ENCODE measurements around the gene ANTXR1.

The ANTXR1 gene

DNA sequence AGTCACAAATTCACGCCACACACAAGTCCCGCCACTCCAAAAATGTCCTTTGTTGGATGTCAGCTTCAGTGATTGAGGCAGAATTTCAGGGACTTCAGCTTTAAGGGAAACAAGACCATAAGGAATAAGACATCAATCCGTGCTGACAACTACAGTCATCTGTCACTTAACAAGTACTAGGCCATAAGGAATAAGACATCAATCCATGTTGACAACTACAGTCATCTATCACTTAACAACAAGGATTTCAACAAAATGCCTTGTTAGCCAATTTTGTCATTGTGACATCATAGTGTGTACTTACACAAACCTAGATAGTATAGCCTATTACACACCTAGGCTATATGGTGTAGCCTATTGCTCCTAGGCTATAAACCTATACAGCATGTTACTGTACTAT, 58.0 kb downstream of the ANTXR1 start:
- DNase-seq (ENCODE audit: low read depth, low spot score) = no peak

DNA sequence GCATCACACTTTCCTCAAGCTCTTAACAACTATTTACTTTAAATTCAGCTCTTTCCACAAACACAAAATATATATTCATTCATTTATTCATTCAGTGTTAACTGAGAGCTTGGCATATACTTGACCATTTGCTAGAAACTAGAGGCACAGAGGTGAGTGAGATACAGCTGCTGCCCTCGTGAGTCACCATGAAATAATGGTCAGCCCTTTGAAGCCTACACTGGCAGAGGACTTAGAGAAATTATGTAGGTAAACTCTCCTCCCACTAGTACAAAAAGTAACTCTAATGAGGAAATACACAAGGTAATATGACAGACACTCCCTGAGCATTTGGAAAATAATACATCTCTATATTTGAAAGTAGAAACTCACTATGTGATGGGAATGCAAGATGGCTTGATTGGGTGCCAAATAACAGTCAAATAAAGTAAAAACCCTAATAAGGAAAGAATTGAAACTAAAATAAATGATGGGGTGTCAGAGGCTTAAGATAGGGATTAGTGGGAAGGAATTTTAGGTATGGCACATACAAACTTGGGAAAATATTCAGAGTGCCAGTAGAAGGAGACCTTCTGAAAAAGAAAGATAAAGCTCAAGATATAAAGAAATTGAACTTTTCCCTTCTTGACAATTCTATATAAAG, 61.1 kb downstream of the ANTXR1 start:
- DNase-seq (ENCODE audit: low read depth, low spot score) = no peak

DNA sequence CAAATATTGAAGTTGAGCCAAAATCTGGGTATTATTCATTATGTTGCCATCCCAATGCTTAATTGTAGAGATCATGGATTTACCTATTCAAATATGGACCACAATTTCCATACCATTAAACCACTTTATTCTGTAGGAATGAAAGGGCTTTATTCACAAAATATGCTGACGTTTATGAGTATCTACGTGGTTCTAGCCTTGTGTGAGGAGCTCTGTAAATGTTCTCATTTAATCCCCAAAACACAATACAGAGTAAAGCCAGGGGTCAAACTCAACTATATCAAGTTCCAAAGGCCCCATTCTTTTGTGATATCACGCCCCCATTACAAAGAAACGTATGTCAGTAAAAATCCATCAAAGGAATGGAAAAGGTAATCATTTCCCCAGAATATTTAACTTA, 61.9 kb downstream of the ANTXR1 start:
- DNase-seq (ENCODE audit: low read depth, low spot score) = no peak

DNA sequence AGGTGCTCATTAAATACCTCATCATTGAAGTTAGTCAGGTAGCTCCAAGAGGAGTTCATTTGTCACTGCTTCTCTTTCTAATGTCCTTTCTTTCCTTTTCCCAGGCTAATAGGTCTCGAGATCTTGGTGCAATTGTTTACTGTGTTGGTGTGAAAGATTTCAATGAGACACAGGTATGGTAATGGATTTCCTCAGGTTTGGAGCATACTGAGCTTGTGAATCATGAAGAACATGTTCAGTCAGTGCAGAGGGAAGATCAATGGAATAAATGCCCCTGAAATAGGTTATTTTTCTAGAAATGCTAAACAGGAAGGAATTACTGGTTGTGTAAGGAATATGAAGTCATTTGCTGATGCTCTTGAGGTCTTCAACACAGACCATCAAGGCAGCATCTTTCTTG, 62.5 kb downstream of the ANTXR1 start:
- DNase-seq (ENCODE audit: low read depth, low spot score) = no peak

DNA sequence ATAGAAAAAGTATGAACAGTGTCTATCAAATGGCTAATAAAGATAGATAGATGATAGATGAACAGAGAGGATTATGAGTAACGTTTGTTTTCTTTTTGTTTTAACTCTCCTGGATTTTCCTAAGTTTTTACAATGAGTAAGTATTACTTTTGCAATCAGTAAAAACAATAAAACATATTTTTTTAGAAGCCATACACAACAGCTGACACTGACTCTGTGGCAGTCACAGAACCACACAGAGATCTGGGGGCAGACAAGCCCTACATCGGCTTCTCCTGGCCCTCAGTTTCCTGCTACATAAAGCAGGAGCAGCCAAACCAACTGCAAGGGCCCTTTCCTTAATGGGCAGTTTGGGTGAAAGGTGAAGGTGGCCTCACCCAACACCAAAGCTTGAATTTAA, 63.6 kb downstream of the ANTXR1 start:
- no peak for DNase-seq (ENCODE audit: low read depth, low spot score)

DNA sequence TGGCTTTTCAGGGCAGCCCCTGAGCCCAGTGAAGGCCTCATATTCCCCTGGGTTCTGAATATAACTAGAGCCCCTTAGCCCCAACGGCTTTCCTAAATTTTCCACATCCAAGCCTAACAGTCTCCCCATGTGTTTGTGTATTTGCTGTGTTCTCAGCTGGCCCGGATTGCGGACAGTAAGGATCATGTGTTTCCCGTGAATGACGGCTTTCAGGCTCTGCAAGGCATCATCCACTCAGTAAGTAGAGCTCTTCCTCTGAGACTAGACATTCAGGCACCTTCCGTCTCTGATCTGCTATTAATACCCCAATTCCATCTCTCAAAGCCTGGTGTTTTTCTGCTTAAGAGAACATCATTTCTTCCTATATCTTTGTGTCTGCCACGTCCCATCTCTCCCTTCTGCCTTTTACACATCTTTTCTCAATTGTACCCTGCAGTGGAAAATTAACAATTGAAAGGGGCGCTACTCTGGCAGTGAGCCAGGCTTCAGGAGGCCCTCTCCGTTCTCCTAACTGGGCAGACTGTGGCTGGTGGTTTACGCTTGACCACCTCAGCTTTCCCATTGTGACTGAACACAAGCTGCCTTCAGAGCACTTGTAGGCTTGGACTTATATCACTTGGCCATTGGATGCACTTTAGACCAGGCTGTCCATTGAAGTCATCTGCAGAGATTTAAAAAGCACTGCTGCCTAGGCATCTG, 64.4 kb downstream of the ANTXR1 start:
- DNase-seq (ENCODE audit: low read depth, low spot score) = no peak

DNA sequence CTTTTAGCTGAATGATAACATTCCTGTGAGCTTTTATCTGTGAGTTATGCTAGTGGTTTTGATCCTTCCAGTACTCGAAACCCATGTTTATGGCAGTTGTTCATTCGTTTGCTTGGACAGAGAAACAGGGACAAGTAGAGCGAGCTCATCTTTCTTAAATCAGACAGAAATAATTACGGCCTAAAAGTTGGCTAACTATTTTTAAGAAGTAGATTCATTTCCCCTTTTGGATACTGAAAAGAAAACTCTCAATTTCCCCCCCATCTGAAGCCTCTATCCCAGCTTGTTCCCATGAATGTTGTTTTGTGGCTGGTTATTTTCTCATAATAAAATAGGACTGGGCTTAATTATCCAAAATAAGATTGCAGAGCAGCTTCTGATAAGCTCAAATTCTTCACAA, 67.1 kb downstream of the ANTXR1 start:
- DNase-seq (ENCODE audit: low read depth, low spot score) = no peak

DNA sequence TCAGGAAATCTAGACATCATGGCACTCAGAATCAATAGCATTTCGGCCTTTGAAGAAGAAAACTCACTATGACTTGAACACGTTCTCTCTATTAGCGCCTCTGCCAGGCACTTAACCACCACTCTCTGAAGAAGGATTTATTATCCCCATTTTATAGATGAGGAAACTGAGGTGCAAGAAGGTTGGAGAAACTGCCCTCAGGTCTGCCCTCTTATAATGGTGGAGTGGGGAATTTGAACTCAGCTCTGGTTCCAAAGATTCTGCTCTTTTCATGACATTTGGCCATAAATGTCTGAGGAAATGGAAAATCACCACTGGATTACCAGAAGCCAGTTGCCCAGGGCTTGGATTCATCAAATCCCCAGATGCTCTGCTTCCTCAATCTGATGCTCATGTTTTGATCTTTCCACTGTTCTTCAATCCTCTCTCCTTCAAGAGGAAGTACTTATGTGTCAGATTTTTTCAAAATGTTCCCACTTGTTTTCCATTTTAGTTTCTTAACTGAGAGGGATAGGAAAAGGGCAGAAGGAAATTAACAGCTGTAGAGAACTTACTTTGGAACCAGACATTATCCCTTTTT, 68.1 kb downstream of the ANTXR1 start:
- no peak for DNase-seq (ENCODE audit: low read depth, low spot score)

DNA sequence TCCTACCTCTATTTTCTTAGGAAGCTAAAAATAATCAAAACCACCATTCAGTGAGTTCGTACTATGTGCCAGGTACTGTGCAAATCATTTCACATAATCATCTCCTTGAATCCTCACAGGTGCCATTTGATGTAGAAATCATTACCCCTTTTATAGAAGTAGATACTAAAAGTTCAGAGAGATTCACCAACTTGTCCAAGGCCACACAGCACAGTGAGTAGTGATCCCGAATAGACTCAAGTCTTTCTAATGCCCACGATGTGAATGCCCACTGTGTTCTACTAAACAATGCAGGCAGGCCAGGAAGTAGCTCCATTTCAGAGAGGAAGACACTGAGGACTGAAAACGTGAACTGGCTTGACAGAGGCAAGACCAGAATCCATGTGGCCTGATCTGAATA, 68.8 kb downstream of the ANTXR1 start:
- no peak for DNase-seq (ENCODE audit: low read depth, low spot score)

DNA sequence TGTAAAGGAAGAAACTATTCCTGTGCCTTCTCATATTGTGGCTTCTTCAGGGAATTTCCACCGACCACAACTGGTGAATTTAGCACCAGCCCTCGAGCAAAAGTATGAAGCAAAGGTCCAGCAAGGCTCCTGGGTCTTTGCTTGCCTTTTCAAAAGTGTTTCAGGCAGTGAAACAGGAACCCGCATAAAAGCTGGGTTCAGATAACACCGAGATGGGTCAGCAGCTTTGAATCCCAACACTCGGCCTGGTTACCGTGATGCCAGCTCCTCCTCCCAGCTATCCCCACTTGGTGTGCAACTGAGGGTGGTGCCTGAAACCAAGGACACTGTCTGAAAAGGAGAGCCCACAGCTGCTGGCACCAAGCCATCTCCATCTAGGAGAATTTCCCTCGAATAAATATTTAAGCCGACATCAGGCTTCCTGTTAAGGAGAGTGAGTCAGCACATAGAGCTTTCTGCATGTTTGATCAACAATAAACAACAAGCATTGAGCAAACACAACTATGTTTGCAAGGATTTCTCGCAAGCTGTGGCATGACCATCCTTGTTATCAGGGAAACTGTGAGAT, 69.5 kb downstream of the ANTXR1 start:
- DNase-seq (ENCODE audit: low read depth, low spot score) = no peak

DNA sequence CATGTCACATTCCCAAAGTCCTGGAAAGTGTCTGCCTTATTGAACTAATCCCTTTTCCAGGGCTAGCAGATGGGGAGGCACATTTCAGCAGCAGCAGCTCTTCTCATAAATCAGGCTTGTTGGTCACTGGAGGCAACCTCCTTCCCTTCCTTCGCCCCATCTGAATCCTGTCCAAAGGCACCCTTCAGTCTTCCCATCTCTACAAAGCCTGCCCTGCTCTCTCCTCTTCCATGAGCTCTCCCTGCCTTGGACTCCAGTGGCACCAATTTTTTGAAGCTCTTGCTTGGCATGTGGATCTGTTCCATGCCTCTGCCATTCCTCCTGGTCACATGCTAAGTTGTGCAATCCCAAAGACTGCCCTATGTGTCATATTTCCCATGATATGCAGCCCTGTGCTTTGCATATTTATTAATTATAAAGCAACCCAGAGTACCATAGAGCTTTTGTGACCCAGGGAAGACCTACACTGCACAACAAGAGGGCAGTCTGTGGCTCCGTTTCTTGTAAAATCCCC, 70.3 kb downstream of the ANTXR1 start:
- DNase-seq (ENCODE audit: low read depth, low spot score) = no peak

DNA sequence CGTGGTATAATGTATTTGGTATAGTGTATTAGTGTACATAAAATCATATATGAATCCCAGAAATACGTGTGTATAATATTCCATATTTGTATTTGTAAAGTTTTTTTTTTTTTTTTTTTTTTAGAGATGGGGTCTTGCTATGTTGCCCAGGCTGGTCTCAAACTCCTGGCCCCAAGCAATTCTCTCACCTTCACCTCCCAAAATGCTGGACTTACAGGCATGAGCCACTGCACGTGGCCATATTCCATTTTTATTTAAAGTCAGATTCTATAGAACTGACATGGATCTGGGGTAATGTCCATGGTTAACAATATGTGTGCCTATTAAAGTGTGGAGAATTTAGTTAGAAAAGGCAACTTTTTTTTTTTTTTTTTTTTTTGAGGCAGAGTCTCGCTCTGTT, 71.5 kb downstream of the ANTXR1 start:
- DNase-seq (ENCODE audit: low read depth, low spot score) = no peak

DNA sequence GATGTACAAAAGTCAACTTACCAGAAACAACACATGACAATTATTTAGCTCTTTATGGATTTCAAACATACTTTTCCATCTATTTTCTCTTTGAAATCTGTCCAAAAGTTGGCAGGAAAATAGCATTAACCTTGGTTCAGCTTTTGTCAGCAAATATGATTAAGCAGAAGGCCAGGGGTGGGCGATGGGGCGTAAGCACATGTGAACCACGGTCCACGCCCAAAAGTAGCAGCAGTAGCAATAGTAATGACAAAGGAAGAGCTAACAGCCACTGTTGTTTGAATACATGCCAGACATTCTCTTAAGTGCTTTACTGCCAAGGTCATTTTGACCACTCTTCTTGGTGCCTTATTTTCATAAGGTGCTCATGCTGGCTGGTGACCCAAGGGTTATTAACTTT, 73.5 kb downstream of the ANTXR1 start:
- DNase-seq (ENCODE audit: low read depth, low spot score) = no peak

DNA sequence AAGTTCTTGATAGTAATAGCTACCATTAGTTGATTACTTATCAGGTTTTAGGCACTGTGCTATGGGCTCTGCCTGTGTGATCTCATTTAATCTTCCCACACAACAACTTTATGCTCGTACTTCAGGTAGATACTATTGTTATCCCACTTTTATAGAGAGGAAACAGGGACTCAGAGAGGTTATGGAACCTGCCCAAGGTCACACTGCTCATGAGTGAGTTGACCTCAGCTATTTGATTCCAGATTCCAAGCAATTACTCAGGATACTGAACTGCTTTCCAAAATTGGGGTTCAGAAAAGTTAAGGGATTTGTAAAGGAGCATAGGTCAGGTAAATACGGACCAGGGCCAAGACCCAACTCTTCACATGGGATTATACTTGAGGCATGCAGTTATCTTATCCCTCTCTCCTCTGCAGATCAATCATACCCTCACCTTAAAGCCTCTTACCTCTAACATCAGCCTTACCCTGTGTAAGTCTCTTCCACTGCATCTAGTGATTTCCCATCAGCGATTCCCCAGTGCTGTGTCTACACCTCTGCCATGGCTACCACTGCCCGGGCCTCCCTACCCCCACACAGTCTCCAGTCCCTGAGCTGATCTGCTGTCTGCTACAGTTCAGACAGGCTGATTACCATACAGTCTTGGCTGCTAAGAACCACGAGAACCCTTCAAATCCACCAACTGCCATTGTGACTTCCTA, 74.4 kb downstream of the ANTXR1 start:
- no peak for DNase-seq (ENCODE audit: low read depth, low spot score)

DNA sequence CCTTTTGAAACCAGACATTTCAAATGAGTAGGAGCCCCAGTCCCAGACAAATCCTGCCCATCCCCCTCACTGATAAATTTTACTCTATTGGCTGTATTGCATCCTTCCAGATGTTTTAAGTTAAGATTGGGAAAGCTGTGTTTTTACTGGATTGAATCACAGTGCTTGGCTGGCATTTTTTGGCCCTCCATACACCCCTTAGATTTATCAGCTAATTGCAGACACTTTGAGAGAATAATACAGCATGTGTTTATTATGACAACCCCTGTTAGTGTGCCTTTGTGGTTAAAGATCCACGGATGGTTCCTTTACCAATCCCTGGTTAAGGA, 74.9 kb downstream of the ANTXR1 start:
- DNase-seq (ENCODE audit: low read depth, low spot score) = no peak

DNA sequence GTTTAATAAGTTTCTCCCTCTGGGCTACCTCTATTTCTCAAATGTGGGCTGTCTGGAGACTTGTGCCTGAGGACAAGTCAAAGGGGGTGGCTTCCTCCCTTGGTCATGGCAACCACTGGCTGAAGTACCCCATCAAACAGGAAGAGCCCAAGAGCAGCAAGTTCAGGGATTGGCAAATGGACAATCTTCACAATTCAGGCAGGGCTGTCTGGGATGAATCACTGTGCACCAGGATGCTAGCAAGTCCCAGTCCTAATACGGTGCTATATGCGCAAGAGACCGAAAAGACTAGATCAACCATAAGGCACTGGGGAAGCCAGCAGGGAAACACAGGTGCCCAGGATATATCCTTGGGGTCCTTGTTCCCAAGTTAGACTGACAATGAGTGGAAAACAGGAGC, 75.5 kb downstream of the ANTXR1 start:
- DNase-seq (ENCODE audit: low read depth, low spot score) = no peak

DNA sequence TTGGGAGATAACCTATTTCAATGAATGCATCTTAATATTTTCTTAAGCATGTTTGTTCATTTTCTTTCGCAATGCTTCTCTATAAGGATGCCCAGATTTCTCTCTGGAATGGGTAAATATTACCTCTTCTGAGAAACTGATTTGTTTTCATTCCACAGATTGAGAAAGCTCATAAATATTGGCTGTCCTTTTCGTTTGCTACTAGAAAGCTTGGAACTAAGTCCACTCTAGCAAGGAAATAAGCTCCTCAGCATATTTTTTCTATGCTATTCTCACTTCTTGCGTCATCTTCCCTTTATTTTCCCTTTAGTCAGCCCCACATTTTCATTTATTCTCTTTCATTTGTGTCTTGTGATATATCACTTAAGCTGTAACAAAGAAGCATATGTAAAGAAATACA, 76.3 kb downstream of the ANTXR1 start:
- no peak for DNase-seq (ENCODE audit: low read depth, low spot score)

DNA sequence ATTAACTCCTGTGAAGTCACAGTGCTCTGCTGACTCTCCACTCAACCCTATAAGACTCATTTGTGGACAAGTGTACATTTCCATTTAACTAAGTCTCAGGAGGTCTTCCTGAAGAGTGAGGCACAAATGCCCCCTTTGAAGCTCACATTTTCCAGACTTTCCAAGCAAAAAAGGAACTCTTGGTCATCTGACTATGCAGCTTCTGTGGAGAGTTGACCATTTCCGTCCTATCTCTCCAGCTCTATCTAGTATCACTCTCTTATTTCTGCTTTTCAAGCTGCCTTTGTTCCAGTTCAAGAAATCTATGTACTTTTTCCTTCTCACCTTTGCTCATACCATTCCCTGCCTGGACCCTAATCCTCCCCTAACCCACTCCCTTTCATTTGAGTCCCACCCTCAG, 77.0 kb downstream of the ANTXR1 start:
- DNase-seq (ENCODE audit: low read depth, low spot score) = no peak

DNA sequence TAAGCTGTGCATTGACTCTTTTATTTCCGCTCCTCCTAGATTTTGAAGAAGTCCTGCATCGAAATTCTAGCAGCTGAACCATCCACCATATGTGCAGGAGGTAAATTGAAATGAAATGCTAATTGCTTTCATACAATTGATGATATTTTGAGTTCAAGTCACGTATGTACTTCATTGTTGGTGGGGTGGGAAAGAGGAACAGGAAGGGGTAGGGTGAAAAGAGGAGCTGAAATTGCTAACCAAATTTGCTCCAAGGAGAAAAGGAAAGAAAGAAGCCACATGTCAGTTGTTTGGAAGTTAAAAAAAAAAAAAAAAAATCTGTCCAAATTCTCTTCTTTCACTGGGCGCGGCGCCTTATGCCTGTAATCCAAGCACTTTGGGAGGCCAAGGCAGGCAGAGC, 77.8 kb downstream of the ANTXR1 start:
- no peak for DNase-seq (ENCODE audit: low read depth, low spot score)

DNA sequence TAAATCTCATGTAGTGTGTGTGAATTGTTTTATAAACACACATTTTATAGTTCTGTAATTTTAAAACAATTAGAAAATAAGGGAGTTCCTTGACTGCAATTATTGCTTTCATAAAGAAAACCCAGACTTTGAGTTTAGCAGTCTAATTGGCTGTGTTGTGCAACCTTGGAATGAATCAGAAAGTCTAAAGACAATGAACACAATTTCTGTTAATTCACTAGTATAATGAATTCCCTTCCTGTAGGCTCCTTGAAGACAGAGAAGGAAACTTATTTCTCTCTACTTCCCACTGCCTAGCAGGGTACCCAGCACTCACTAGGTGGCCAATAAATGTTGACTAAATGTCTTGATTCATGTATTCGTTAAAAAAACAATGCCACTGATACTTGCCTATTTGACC, 79.9 kb downstream of the ANTXR1 start:
- no peak for DNase-seq (ENCODE audit: low read depth, low spot score)

DNA sequence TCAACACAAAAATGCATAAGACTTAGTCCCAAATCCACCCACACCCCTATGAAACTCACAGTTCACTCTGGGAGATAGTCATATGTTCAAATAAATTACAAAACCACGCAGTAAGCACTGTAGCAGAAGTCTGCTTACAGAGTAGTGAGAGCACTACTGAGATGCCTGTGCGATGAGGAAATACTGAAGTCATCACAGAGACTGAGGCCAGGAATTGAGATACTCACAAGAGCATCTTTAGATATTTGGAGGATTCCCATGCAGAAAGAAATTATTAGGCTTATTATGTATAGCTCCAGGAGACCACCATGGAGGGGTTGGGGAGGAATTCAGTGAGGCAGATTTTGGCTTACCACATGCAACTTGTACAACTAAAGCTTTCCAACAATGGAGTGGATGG, 82.3 kb downstream of the ANTXR1 start:
- no peak for DNase-seq (ENCODE audit: low read depth, low spot score)

DNA sequence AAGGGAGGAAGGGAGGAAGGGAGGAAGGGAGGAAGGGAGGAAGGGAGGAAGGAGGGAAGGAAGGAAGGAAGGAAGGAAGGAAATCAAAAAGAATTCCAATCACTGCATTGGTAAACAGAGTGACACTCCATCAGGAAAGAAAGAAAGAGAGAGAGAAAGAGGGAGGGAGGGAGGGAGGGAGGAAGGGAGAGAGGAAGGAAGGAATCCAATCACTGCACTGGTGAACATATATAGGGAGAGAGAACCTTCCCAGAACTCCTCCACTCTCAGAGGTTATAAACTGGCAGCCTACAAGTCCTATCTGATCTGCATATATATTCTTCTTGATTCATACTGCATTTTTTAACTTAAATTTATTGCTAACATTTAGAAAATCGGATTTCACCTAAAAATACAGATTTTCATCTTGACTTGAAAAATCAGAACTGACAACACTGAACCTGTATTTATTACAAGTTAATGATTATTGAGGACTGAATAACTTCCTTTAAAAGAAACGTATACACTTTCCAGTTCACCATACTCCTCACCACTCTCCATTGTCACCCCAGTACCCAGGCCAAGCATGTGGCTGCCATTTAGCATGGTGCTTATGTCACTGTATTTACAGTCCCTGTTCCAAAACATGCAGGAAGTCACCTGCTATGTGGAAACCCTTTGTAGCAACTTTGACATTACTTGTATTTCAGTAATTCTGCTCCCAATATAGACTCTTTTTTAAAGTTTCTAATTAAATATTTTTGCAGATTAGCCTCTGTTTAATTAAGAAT, 83.5 kb downstream of the ANTXR1 start:
- no peak for DNase-seq (ENCODE audit: low read depth, low spot score)
